ENCODE measurements around the gene AATK. TPM values are rescaled to one million over a fixed set of nuclear protein-coding genes. Genes with fewer than 3 reads are reported as not detected.

AATK gene
- total and polyA plus RNA-seq, 2 of the 4 experiments (the other 2 are of a cell fraction): under 0.01 to 0.21 TPM

GRCh38 chr17:81132197-81132540 is 33.9 kb downstream of the AATK start:
- in situ Hi-C loops (cut with MboI; ENCODE audit: low sequenced_read_pairs): no loop called here
- no peak overlapping the region for H4K8ac ChIP-seq (ENCODE audit: low read depth in 2 of 2, low read length in 2 of 2)
- no peak overlapping the region for H3K4me3 ChIP-seq (ENCODE audit: insufficient read depth, low read depth, low read length)
- ATAC-seq (ENCODE audit: low read depth) (no peak), DNase-seq (no peak)
- 33% methylated on average over 1 of the region's 11 CpGs; no CpG with 5 or more reads in 1 of the 2 experiments for WGBS, 2 experiments (ENCODE audit: extremely low coverage in 2 of 2, insufficient read length in 1 of 2)
- TF ChIP-seq MAFK (IDR thresholded peaks at IDR 0.05; ENCODE audit: low read depth, low read length) (no peak), CHD1 (IDR thresholded peaks at IDR 0.05; ENCODE audit: low read depth, low read length) (no peak), POLR2A (IDR thresholded peaks at IDR 0.05; ENCODE audit: low read depth, low read length) (no peak), MAZ (IDR thresholded peaks at IDR 0.05; ENCODE audit: borderline replicate concordance, low read depth, low read length) (no peak), FOS (IDR thresholded peaks at IDR 0.05; ENCODE audit: low read depth, low read length) (no peak), RFX5 (IDR thresholded peaks at IDR 0.05; ENCODE audit: low read depth, low read length) (no peak), CTCF (conservative IDR thresholded peaks at IDR 0.05; ENCODE audit: low read depth, low read length) (no peak), NFE2L2 (IDR thresholded peaks at IDR 0.05; ENCODE audit: low read depth, low read length) (no peak), MXI1 (IDR thresholded peaks at IDR 0.05; ENCODE audit: borderline replicate concordance, low read depth, low read length) (no peak), RCOR1 (IDR thresholded peaks at IDR 0.05; ENCODE audit: insufficient replicate concordance, low read length) (no peak), SMC3 (IDR thresholded peaks at IDR 0.05; ENCODE audit: low read depth, low read length) (no peak)
- H3K9ac ChIP-seq (ENCODE audit: low read depth, low read length): no peak overlapping the region
- H3K4me1 ChIP-seq (ENCODE audit: control insufficient read depth, insufficient read depth, low read length): no peaks in the 10 kb centered on the region
- H3K56ac ChIP-seq (ENCODE audit: extremely low read depth, insufficient read depth, low read length): no peak overlapping the region
- no peak overlapping the region for H2BK120ac ChIP-seq (ENCODE audit: low read depth, low read length)
- no peak overlapping the region for H2BK15ac ChIP-seq (ENCODE audit: low read depth, low read length)
- H4K5ac ChIP-seq (ENCODE audit: low read depth, low read length): no peak overlapping the region
- H3K79me1 ChIP-seq (ENCODE audit: low read depth in 1 of 2, low read length in 2 of 2): no peaks in the 10 kb centered on the region
- H4K91ac ChIP-seq (ENCODE audit: insufficient read depth, low read depth, low read length): no peak overlapping the region
- no peak overlapping the region for H3K18ac ChIP-seq (ENCODE audit: low read depth, low read length)
- POLR2A ChIA-PET (ENCODE audit: unreplicated experiment): no interaction called here
- H3K4ac ChIP-seq (ENCODE audit: low read depth, low read length): no peak overlapping the region
- no peak overlapping the region for H2BK5ac ChIP-seq (ENCODE audit: low read depth, low read length, poor library complexity, severe bottlenecking)
- no peak overlapping the region for H2BK20ac ChIP-seq (ENCODE audit: low read depth, low read length)
- H2AK9ac ChIP-seq (replicated peaks; ENCODE audit: low read depth, low read length, poor library complexity): no peak overlapping the region
- dilution Hi-C loops (cut with HindIII; ENCODE audit: low sequenced_read_pairs, unreplicated experiment): no loop called here
- H3K36me3 ChIP-seq (ENCODE audit: control insufficient read depth, insufficient read depth, low read length): no peaks in the 10 kb centered on the region
- H2AFZ ChIP-seq (replicated peaks; ENCODE audit: low read length, poor library complexity): no peak overlapping the region
- no peak overlapping the region for H2AK5ac ChIP-seq (ENCODE audit: low read depth, low read length)
- no peaks in the 10 kb centered on the region for H3K9me1 ChIP-seq (ENCODE audit: insufficient read depth, low read length)
- CTCF ChIA-PET: no interaction called here
- H3K27me3 ChIP-seq (ENCODE audit: control insufficient read depth, insufficient read depth, low read length): peaks cover 25% of the 10 kb centered on the region; the same call in 1 of the 2 replicates
- no peaks in the 10 kb centered on the region for H3K9me3 ChIP-seq (ENCODE audit: control insufficient read depth, insufficient read depth, low read length)
- H4K20me1 ChIP-seq (ENCODE audit: insufficient read depth, low read length): no peaks in the 10 kb centered on the region
- intact Hi-C loops (cut with micrococcal nuclease): no loop called here
- no peak overlapping the region for H3K14ac ChIP-seq (replicated peaks; ENCODE audit: low read depth, low read length)
- BruUV-seq (replicated peaks): no TSS peak
- H3K23ac ChIP-seq (ENCODE audit: low read depth, low read length): no peak overlapping the region
- no peak overlapping the region for H3K27ac ChIP-seq (ENCODE audit: insufficient read depth, low read length)
- no peak overlapping the region for H3K4me2 ChIP-seq (ENCODE audit: low read depth, low read length)

All from IMR-90 (cell line).